ENCODE measurements around the gene C11orf16.
"Not testable (repeated sequence)": the region's sequence is repeated elsewhere in the genome, so short reads cannot be mapped to it uniquely, and the experiment has no call there.

- not testable (repeated sequence) for TF ChIP-seq CTCF (IDR thresholded peaks at IDR 0.05; ENCODE audit: poor library complexity); EZH2 (IDR thresholded peaks at IDR 0.05; ENCODE audit: borderline replicate concordance)
These were observed 41.6 kb downstream of the C11orf16 start for GRCh38 chr11:8891185-8891584.
